Anterior cingulate cortex (tissue), 58 donors: ENCODE data around the gene RIOK1.
"Not testable (repeated sequence)": the region's sequence is repeated elsewhere in the genome, so short reads cannot be mapped to it uniquely, and the experiment has no call there.

Experiments
- DNase-seq, 58 donors: peaks; one replicate each; lab custom pipeline; 2025; lab: John Stamatoyannopoulos, UW

RIOK1 gene

DNA sequence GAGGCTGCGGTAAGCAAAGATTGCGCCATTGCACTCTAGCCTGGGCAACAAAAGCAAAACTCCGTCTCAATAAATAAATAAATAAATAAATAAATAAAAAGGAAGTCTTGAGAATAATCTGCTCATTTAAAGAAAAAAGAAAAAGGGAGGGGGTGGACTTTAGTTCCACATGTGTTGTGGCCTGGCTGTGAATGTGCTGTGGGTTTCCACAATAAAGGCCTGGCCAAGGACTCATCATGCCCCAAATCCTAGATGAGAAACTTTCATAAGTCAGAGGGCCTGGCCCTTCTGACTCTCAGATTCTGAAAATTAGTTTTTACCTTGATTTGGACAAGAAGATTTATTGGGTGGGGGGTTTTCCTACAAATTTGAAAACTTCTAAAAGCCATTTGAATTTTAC, 48.4 kb downstream of the RIOK1 start:
- DNase-seq = no peak

DNA sequence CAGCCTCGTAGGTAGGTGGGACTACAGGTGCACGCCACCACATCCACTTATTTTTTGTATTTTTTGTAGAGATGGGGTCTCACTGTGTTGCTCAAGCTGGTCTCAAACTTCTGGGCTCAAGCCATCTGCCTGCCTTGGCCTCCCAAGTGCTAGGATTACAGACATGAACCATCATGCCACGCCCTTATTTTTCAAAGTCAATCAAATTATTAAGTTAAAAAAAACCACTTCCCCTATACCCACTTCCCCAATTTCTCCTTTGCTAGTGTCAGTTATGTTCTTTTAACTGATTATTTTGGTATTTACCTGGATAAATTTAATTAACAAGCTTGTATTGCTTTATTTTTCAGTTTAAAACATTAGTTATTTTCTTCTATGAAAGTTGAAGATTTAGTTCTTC, 49.6 kb downstream of the RIOK1 start:
- no peak for DNase-seq

DNA sequence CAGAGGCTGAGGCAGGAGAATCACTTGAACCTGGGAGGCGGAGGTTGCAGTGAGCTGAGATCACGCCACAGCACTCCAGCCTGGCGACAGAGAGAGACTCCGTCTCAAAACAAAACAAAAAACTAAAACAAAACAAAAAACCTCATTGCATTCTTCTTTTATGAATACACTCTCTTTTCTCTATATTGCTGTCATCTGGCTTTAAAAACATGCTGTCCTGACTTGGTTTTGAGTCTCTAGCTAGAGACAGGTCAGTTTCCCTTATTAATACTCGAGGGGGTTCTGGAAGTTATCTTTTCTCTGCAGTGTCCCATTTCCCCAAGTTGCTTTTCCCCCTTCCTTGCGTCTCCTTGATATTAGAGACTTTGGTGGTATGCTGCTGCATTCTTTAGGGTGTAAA, 50.9 kb downstream of the RIOK1 start:
- no peak for DNase-seq

DNA sequence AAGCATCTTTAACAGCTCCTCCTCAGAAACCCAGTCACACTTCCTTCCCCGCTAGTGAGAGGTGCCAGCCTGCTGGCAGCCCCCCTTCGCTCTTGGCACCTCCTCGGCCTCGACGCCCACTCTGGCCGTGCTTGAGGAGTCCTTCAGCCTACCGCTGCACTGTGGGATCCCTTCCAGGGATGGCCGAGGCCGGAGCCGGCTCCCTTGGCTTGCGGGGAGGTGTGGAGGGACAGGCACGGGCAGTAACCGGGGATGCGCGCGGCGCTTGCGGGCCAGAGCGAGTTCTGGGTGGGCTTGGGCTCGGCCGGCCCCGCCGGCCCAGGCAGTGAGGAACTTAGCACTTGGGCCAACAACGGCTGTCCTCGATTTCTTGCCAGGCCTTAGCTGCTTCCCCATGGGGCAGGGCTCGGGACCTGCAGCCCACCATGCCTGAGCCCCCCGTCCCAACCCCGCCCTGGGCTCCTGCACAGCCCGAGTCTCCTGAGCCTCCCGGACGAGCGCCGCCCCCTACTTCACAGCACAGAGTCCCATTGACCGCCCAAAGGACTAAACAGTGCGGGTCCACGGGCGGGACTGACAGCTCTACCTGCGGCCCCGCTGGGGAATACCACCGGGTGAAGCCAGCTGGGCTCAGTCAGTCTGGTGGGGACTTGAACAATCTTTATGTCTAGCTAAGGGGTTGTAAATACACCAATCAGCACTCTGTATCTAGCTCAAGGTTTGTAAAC, 51.6 kb downstream of the RIOK1 start:
- DNase-seq = no peak

DNA sequence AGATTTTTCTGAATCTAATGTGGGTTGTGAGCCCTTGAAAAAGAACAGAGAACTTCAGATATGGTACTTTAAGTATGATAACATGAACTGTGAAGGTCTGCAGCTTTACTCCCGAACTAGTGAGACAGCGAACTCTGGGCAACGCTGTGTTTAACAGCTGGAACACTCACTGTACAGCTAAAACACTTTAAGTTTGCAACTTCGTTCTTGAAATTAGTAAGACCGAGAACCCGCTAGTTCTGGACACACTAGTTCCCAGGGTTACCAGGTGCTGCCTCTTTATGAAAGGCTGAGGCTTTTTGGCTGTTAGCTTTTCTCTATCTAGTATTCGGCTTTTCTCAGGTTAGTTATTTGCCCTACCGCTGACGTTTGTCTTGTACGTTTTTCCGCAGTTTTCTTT, 52.9 kb downstream of the RIOK1 start:
- DNase-seq = no peak

DNA sequence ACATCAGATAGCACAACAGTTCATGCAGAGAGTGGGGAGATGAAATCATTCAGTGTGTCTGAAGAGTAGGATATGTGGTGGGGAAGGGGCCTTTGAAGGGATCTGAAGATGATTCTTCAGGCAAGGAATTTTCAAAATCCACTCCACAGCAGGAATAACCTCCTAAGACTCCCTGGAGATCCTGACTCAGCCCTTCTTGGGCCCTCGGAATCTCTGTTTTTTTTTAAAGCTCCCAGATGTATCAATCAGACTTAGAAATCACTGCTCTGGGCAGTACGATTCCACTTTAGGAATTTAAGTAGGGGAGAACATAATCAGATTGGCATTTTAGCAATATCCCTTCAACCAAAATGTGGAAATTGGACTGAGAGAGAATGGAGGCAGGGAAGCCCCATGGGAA, 55.5 kb downstream of the RIOK1 start:
- no peak for DNase-seq

DNA sequence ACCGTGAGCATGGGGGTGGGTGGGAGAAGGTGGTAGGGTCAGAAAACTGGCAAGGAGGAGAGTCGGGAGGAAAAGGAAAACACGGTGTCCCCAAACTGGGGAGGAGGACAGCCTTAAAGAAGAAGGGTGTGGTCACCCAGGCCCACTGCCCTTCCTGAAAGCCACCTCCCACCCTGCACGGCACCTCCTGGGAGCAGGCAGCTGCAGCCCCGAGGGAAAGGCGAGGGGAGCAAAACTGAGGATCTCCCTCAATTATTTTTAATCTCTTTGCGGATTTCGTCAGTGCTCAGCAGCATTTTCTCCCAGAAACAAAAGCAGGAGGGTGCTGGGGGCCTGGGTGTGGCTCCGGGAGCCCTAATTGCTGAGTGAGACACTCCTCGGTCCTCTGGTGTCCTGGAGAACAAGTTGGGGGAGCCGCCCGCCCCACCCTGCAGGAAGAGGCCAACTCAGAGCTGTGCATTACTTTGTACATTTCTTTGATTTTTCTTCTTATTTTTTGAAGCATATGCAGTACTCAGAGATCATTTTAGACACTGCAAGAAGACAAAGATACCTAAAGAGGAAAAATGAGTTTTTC, 56.4 kb downstream of the RIOK1 start:
- DNase-seq = no peak

DNA sequence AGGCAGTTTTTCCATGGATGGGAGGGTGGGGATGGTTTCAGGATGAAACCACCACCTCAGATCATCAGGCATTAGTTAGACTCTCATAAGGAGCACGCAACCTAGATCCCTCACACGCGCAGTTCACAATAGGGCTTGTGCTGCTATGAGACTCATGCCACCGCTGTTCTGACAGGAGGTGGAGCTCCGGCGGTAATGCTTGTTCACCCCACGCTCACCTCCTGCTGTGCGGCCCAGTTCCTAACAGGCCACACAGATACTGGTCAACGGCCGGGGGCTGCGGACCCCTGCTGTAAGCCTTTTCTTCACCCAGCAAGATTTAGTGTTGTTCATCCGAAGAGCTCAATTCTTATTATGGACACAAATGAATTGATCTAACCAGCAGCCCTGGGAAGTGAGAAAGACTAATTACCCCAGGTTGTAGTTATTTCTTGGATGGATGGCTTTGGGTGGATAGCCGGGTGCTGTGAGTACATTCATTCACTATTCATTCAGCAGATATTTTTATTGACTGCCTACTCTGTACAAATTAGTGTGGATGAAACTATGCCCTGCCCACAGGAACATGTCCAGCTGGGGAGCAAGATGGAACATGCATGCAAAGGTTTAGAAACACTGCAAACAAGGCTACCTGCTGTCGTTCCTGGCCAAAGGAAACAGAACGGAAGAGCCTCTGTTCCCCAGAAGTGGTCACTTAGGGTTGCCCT, 57.2 kb downstream of the RIOK1 start:
- DNase-seq = no peak

DNA sequence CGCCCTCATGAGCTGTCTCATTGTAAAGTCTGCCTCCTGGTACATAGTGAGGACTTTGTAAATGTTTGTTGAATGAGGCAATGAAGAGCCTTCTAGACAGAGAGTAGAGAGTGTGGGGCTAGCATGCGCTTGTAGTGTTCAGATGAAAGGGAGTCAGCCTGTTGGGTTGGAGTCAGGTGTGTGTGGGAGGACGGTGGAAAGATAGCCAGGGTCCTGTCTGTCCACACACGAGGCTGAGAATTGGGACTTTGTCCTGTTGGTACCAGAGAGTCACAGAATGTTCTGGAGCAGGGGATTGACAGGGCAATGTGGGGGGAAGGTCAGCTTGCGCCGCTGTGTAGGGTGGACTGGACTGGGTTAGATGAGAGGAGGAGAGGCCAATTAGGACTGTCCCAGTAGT, 58.6 kb downstream of the RIOK1 start:
- DNase-seq = peak in 1 of 58 donors; percentile 3

DNA sequence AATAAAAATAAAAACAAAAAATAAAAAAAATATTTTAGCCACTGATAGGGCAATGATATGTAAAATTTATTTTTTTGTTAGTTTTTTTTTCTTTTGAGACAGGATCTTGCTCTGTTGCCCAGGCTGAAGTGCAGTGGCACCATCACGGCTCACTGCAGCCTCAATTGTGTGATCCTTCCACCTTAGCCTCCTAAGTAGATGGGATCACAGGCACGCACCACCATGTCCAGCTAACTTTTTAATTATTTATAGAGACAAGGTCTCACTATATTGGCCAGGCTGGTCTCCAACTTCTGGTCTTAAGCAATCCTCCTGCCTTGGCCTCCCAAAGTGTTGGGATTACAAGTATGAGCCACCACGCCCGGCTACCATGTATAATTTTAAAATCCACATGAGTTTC, 59.4 kb downstream of the RIOK1 start:
- DNase-seq = no peak

DNA sequence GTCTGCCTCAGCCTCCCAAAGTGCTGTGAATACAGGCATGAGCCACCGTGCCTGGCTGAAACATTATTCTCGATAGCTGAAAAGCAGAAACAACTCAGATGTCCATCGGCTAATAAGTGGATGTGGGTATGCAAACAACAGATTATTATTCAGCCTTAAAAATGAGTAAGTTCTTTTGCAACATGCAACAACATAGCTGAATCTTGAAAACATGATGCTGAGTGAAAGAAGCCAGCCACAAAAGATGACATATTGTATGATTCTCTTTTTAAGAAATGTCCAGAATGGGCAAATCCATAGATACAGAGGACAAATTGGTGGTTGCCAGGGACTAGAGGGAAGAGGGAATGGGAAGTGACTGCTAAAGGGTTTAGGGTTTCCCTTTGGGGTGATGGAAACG, 61.7 kb downstream of the RIOK1 start:
- DNase-seq = no peak

DNA sequence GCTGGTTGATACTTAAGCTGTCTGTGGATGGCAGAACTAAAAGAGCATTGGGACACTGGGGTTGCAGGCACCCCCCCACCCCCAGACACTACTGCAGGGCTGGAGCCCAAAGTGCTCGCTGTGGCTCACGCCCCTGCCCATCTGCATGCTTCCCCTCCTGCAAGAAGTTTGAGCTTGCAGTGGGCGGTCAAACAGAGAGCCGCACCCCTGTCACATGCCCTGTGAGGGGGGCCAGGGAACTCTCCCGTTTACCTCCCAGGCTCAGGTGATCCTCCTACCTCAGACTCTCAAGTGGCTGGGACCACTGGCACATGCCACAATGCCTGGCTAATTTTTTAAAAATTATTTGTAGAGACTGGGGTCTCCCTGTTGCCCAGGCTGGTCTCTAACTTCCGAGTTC, 63.3 kb downstream of the RIOK1 start:
- DNase-seq = no peak

DNA sequence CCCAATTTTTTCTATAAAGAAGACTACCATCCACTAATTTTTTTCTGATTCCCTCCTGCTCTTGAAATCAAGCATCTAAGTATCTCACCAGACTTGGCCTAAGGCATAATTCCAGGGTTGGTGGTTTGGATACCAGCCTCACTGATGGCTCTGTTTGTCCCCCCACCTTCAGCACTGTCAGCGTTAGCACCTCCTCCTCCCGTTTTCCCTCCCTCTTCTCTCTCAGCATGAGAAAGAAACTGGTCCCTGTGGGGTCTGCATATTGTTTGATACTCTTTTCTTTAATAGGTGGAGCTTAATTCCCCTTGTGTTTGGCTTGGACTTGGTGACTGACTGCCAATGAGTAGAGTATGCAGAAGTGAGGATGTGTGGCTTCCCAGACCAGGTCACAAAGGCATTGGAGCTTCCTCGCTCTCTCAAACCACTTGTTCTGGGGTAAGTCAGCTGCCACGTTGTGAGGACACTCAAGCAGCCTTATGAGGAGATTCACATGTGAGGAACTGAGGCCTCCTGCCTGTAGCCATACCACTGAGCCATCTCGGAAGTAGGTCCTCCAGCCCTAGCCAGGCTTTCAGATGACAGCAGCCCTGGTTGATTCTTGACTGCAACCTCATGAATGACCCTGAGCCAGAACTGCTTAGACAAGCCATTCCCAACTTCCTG, 65.2 kb downstream of the RIOK1 start:
- DNase-seq = no peak

DNA sequence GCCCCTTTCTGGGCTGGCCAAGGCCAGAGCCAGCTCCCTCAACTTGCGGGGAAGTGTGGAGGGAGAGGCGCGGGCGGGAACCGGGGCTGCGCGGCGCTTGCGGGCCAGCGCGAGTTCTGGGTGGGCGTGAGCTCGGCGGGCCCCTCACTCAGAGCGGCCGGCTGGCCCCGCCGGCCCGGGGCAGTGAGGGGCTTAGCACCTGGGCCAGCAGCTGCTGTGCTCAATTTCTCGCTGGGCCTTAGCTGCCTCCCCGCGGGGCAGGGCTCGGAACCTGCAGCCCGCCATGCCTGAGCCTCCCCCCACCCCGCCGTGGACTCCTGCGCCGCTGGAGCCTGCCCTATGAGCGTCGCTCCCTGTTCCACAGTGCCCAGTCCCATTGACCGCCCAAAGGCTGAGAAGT, 66.7 kb downstream of the RIOK1 start:
- not testable (repeated sequence) for DNase-seq

DNA sequence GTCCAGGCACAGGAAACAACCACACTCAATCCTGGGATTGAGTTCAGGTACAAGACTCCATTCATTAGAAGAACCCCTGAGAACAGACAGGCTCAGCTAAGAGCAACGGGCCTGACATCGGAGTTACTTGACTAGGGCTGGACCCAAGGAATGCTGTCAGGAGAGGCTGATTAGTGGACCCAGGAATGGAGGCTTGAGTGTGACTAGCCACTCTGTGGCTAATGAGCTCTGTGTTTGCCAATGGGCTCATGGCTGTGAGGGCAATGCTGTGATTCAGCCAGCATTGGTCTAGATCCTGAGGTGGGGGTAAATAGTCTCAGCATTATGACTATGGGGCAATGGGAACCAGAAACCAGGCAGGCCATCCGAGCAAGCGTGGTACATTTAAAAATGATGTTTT, 71.8 kb downstream of the RIOK1 start:
- no peak for DNase-seq

DNA sequence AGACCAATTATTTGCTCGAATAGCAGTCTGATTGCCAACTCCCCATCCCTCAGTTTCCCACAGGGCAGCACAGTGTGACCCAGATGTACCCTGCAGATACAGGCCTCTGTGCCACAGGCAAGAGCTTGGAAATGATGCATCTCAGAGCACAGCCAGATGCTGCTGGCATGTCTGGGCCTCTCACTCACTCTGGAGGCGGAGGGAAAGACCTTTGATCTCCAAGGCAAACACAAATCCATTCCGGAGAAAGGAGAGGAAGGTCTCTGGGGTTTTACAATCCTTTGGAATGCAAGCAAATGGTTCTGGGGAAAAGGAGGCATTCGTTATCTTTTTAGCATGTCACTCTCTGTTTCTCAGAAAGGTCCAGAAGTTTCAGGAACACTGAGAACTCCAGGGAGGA, 74.2 kb downstream of the RIOK1 start:
- no peak for DNase-seq

DNA sequence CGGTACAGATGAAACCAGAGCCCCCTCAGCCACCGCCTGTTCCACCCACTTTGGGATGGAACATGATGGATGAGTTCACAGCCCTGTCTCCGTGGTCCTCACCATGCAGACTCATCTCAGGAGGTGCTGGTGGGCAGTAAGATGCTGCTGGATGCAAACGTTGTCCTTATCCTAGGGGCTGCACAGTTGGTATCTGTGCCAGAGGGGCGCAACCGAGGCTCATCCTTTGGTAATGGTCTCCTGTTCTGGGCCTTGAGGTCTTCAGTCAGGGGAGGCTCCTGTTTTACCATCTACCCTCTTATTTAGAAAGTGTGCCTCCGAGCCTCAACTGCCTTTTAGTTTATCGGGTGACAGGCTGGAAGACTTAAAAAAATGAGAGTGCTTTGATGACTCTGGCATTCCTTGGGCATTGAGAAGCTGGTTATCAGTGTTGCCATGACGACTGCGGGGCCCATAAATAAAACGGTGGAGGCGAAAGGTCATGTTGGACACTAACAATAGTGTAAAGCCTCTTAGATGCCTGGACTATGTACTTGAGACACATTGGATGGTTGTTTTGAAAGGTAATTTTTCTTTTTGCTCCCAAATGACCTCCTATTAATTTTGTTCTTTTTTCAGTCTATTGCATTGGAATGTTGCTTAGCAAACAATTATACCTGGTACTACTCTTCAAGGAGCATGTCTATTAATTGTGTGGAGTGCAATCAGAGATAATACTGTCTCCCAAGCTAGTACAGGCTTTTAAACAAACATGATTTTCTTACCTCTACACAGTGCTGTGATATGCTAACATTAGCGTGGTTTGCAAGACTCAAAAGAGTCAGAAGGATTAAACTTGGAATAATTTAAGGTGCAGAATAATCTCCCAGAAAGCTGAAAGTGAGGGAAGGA, 77.6 kb downstream of the RIOK1 start:
- DNase-seq = no peak
